Activated T-cell treated with anti-CD3 and anti-CD28 coated beads for 48 hours (primary cell): ENCODE measurements around the gene TENM3.
"Not testable (repeated sequence)": the region's sequence is repeated elsewhere in the genome, so short reads cannot be mapped to it uniquely, and the experiment has no call there.

Experiments
- DNase-seq: peaks from one replicate; pipeline ENCODE4 v3.0.0-alpha.2; 2020; ENCODE audit warnings: low read depth

TENM3 gene

DNA sequence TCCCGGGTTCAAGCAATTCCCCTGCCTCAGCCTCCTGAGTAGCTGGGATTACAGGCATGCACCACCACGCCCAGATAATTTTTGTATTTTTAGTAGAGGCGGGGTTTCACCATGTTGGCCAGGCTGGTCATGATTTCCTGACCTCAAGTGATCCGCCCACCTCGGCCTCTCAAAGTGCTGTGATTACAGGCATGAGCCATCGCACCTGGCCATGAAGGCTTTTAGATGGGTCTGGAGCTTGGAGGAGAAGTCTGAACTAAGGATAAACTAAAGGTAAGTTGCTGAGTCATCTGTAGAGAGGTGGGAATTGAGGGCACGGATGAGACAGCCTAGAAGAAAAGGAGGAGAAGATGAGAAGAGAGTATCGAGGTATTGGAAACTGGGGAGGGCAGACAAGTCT is at the start of gene TENM3:
TSS of gene TENM3 (plus strand) at position 199 of the 400 bp plus-strand sequence. CDS start 80,619 bp downstream, outside the sequence.
- DNase-seq: not testable (repeated sequence)

DNA sequence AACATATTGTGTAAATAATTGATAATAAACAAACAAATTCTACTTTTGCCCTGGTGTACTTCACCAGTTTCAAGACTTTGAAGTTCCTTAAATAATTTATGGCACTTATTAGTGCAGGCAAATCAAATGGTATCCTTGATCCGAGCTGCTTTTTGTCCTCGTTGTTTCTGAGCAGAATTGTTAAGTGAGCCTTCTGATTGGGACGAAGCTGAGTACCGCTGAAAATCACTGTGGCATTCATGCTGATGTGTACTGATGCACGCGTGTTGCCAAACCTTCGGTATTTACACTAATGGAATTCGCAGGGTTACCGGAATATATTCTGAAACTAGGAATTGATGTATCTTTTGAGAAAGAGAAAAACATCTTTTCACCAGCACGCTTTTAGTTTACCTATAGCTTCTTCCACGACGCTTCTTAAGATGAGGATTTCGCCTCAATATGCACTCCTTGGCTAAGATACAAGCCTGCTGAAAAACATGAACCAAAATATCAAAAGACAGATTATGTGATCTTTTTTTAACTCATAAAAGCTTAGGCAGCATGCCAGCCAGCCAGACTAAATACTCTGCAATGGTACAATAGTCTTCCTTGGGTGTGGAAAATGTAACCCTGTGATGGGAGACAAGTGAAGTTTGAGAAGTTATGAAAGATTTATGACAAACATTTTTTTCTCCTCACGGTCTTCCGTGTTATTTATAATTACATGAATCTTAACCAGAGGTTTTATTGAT is 48.9 kb upstream of the TENM3 start:
- no peak for DNase-seq

DNA sequence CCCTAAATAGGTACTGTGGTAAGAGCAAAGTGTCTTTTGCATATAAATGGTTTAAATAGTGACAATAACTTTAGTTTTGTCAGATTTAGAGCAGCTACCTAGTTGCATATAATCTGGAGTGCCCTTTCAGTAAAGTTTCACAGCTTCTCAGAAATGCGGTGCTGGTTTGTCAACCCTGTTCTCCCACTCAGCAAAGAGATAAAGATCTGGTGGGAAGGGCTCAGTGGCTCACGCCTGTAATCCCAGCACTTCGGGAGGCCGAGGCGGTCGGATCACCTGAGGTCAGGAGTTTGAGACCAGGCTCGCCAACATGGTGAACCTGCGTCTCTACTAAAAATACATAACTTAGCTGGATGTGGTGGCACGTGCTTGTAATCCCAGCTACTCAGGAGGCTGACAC is 45.6 kb upstream of the TENM3 start:
- DNase-seq: no peak

DNA sequence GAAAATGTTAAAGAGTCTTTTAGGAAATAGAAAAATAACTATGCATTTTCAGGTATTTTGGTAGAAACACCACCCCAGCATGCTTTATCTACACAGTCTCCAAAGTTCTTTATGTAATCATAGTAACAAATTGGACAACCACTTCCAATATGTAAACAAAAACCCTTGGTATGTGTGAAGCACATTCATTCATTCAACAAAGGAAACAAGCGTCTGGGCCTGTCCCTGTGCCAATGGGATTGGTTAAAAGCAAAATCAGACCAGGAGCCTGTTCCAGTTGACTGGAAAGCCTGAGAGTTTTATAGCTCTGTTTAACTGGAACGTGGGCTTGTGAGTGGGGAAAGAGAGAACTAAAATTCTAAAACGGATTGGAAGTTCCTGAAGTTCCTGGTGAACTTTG is 41.3 kb upstream of the TENM3 start:
- DNase-seq: no peak

DNA sequence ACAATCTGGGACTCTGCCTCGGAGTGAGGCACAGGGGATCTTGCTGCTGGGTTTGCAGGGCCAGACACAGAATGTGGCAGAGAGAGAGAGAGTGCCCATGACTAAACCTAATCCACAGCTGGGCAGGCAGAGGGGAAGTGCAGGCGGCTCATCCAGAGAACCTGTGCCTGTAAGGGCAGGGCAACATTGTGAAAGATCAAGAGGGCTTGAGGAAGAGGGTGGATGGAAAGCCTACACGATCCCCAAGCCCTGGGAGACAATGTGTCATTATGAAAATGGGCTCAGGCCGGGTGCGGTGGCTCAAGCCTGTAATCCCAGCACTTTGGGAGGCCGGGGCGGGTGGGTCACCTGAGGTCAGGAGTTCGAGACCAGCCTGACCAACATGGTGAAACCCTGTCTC is 40.6 kb upstream of the TENM3 start:
- no peak for DNase-seq

DNA sequence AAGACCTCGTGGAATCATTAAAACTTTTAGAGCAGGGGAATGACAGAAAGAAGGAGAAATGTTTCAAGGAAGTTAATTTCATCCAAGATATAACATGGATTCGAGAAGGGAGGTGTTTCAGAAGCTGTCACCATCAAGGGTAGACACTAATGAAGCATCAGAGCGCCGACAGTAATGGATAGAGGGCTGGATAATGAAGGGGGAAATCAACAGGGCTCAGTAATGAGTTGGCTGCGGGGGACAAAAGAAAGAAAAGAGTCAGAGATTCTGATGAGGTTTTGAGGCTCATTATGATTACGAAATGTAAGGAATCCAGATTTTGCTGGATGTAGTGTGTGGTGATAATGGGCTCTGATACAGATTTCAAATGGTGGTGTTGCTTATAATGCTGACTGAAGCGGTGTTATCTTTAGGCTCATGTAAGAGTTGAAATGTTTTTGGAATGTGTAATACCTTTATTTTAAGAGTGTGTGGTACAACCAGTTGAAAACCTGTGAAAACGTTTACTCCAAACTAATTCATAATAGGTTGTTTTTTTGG is 39.3 kb upstream of the TENM3 start:
- no peak for DNase-seq

DNA sequence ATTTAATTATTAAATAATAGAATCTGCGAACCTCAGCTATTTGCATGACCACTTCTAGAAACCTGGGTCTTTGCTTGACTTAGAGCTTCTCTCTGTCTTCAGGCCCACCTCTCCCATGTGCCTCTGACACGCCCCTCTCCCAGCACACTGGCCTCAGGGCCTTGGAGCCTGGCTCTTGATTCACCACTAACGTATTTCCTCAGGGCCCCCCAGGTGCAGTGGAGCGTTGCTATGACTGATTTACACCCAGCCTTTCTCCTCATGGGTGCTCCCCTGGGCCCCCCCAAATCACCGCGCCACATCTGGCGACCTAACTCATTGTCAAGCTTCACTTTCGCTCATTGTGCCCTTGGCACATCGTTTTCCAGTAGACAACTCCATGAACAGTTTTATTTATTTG is 37.9 kb upstream of the TENM3 start:
- DNase-seq: no peak

DNA sequence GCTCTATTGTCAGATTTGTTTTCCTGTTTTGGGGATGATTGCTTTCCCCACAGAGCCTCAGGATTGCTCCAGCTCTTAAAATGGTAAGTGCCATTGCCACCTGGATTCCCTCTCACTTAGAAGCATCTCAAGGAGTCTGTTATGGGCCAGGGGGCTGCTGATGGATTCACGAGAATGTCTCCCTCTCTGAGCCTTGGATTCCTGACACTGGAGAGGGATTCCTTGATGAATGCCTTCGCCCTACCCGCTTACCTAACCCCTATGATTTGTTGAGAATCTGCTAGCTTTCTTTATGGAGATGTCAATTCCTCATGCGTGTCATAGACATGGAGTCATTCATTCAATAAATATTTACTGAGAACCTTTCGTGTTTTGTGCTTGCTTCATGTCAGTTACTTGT is 36.9 kb upstream of the TENM3 start:
- DNase-seq: no peak

DNA sequence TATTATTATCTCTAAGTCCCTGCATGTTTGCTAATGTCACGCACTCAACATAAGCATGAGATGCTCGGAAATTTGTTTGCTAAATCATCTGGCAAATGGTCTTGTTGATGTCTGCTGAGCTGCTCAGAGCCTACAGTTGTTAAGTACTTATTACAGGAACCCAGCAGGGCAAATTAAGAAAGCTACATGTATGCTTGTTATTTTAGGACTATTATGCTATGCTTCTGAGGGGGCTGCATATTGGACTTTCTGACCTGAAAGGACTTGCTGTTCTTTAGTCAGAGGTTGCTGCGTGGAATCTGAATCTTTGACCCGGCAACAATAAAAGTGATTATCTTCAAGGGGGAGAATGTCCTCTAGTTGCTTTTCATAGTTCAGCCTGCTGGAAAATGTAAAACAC is 36.3 kb upstream of the TENM3 start:
- DNase-seq: no peak

DNA sequence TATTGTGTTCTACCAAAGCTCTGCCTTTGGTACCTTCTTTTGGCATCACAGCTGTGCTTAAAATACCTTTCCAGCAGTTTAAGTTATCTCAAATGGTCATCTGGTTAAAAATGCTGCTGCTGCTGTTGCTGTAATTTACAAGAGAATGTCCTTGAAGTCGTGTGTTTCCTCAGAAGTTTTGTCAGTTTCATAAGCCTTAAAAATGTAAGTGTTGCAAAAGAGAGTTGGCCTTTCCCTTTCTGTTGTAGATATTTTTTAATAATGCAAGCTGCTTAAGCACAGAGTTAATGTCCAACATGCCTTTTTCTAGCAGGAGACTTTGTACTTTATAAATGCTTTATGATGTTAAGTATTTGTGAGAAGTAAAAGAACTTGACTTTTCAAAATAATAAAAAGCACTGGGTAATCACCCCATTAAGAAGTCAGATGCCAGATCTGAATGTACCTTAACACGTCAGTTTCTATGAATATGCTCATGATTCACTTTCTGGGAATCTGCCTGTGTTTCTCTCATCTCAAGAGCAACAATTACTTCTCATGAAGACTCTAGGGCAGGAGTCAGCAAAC is 35.3 kb upstream of the TENM3 start:
- DNase-seq: no peak

DNA sequence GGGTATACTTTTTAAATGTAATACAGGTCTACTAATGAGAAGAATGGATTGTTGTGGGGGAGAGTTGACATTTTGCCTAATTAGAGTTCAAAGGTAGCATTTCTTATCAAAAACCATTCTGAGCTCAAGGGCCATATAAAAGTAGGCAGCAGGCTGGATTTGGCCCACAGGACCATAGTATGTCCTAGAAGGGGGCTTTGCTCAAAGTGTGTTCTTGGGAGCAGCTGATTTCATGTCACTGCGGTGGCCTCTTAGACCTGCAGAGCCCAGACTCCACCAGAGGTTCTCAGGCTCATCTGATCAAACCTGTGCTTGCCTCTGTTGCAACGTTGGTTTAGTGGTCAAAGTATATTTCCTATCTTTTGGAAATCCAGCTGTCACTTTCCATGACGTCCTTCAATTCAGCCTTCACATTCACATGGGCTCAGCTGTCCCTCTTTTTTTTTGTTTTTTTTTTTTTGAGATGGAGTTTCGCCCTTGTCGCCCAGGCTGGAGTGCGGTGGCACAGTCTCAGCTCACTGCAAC is 34.6 kb upstream of the TENM3 start:
- no peak for DNase-seq

DNA sequence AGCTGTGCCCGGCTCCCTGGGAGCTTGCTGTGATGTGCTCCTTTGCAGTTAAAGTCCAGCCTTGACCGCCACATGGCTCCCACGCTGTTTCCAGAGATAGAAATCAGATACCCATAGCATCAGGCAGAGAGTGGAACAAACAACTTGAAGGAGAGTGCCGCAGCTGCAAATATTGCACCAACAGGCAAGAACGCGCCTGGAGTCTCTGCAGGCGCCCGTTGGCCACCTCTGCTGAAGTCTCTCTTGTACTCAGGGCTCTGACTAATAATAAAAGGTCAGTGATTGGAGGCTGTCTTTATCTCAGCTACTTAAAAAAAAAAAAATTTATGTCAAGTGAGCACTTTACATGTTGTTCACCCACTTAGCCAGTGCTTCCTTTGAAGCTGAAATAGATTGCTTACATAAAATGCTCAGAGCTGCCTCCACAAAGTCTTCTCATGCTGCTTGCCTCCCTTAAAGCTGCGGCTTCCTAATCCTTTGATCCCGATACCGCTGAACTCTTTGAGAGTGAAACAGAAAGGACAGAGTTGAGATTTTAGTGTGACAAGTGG is 30.9 kb upstream of the TENM3 start:
- DNase-seq: no peak

DNA sequence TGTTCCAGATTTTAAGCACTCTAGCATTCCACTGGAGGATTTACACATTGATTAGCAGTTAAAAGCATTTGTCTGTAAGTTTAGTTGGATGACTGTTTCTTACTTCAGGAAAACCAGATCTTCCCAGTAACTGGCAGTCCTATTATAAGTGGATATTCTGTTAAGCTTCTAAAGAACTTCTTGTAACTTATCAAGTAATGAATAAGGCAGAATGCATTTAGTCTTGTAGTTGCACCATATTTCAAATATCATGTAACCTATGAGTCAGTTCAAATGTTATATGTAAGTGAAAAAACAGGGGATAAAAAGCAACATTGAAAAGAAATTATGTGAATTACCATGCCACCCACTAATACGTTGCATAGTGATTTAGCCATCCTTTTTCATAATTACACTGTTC is 30.2 kb upstream of the TENM3 start:
- DNase-seq: no peak

DNA sequence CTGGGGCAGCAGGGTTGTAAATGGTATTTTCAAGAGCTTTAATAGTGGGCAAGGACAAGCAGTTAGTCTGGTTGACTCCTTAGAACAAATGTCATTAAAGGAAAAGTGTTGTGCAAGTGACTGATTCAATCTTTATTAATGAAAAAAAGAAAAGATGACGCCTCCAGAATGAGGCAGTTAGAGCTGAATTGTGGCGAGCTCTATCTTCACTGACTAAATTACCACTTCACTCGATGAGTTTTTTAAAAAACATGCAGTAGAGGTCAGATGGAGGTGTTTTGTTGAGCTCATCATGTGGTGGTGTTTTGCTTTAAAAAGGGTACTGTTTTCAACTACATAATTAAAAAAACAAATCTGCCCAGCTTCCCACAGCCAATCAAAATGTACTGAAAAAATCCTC is 28.1 kb upstream of the TENM3 start:
- DNase-seq: no peak

DNA sequence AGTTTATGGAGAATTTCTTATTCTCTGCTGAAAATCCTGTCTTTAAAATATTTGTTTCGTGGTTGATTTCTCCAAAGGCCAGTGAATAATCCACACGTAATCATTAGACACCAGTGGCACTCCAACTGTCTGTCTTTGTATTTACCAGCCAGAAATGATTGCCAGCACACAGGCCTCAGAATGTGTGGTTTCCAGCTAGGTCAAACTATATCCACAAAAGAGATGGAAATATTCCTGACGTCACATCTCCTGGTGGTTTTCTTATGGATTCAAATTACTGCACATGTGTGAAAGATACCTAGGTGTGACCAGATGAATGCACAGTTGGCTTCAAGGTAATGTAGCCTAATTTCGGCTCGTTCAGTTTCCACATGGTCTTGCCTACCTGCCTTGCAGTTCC is 27.2 kb upstream of the TENM3 start:
- DNase-seq: no peak

DNA sequence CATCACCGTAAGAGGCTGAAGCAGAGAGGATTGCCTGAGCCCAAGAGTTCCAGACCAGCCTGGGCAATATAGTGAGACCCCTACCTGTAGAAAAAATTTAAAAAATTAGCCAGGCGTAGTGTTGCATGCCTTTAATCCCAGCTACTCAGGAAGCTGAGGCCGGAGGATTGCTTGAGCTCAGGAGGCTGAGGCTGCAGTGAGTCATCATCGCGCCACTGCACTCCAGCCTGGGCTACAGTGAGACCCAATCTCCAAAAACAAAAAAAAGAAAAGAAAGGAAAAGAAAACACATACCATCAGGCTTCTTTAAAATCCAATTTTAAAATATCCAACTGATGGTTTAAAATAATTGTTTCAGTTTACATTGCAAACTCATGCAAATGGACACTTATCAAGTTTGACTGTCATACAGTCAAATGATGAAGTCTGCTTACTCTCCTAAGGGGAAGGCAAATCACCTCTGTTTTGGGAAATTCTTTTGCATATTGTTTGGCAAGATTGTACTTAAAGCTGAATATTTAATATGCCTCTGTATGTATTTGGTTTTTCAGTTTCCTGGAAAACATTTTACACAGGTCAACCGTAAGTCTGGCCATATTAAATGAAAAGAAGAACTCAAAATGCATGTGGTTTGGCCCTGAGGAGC is 23.7 kb upstream of the TENM3 start:
- DNase-seq: no peak

DNA sequence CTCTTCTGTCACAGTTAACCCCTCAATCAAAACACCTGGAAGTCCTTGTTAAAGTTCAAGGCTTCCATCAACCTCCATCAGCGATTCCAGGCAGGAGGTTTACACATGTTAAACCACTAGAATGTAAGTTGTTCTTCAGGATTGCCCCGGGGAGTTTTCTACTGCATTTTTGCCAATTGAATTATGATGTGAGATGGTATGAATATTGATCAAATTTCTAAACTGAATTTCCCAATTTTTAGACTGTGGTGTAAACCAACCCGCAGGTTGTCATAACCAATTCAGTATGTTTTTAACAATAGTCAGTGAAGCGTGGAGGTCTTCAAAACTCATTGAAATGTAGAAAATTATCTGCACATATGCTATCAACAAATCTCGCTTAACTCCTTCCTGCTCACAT is 21.2 kb upstream of the TENM3 start:
- no peak for DNase-seq

DNA sequence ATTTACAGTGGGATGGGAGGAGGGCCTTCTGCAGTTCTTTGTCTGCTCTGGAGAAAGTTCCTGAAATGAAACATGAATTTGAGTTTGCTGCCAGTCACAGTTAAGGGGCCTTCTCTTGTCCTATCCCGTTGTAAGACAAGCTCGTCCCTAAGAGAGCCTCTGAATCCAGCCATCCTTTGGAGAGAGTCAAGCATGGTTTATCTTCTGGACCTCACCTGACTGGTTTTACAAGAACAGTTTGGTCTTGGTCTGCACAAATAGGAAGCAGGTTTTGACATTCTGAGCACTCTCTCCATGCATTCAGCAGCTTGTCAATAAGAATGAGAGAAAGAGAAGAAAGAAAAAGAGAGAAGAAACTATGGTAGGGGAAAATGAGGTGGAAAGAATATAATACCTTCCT is 20.4 kb upstream of the TENM3 start:
- DNase-seq: no peak

DNA sequence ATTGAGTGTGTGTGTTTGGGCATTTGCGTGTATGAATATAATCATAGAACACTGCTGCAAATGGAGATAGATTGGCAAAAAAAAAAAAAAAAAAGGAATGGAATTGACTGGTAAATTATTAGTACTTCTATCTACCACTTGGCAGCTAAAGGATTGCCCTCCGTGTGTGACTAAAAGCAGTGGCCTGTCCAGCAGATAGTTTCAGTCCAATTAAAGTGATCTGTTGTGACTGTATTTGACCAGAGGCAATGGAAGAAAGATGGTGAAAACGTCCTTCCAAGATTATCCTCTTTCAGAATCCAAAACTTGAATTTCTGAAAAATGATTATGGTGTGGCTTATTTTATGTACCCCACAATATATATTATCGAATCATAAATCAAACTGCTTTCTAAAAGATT is 19.5 kb upstream of the TENM3 start:
- no peak for DNase-seq

DNA sequence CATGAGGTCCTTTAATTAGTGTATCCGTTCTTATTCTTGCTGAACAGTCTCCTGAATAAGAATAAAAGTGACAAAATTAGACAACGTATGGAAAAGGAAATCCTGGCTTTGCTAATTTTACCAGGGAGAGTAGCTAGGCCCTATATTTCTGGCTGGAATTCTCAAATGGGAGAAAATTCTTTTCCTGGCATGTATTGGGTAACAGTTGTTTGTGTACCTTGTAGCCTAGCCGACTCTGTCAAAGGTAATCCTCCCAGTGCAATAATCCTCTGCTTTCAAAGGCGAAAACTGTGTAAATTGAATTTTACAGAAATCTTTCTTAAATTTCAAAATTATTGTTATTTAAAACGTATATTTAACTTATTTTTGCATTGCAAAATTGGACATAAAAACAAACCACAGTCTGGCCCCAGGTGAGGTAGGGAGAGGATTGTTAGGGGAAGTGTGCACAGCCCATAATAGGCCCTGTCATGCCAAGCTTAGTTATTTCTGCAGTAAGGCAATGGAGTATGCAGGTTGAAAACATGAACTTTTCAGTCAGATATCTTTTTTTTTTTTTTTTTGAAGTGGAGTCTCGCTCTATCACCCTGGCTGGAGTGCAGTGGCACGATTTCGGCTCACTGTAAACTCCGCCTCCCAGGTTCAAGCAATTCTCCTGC is 18.9 kb upstream of the TENM3 start:
- no peak for DNase-seq

DNA sequence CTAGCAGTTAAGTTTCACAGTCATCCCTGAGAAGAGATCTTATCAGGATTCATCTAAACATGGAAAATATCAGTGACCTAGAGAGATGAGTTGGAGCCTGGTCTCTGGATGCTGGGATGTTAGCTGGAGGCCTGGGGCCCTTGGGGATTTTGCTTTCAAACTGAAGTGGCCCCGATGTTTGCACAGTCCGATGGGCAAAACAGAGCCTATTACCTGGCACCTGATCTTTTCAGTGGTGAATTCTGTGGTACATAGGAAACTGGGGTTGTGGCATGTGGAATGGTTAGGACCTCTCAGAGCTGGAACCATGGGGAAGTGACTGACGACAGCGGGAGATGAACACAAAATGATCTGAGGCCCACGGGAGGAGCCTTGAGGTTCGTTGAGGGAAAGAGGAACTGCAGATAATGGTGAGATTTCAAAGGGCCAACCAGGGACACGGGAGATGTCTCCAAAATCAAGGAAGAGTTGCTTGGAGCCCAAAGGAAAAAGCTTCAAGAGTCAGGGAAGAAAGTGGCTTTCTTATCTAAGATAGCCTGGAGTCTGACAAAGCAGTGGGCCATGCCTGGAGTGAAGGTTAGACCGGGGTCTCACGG is 17.8 kb upstream of the TENM3 start:
- DNase-seq: no peak

DNA sequence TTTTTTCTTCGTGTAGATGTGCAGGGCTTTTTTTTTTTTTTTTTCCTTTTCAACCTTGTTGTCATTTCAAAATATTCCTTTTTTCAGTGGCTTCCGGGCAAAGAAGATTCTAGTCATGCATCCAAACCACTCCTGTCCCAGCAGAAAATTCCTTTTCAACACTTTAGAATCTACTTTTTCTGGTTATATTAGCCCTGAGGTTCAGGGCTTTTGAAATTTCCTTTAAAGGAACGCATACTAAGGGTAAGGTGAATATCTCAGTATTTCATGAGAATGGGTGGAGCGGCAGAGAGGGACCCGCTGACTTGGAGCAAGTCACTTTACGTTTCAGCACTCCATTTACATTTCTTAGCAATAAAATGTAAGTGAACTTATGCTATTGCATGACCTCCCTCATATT is 15.6 kb upstream of the TENM3 start:
- DNase-seq: no peak
